22Rv1 (cell line): Measurements from ENCODE around the gene NRP2.

ENCODE experiments used
- ZFX ChIP-seq: fragments of 450-650 bp; IDR thresholded peaks from 2 replicates; pipeline ENCODE4 v1.6.1; 2017; ENCODE audit warnings: antibody characterized with exemption, borderline replicate concordance
- TF ChIP-seq, protein P1 (sequence below): fragments of 450-650 bp; IDR thresholded peaks from 2 replicates; pipeline ENCODE4 v1.5.1; 2017; ENCODE audit warnings: mild to moderate bottlenecking

GRCh38 chr2:205752924-205753323, 70.6 kb downstream of the NRP2 start:
- TF ChIP-seq, protein P1, sequence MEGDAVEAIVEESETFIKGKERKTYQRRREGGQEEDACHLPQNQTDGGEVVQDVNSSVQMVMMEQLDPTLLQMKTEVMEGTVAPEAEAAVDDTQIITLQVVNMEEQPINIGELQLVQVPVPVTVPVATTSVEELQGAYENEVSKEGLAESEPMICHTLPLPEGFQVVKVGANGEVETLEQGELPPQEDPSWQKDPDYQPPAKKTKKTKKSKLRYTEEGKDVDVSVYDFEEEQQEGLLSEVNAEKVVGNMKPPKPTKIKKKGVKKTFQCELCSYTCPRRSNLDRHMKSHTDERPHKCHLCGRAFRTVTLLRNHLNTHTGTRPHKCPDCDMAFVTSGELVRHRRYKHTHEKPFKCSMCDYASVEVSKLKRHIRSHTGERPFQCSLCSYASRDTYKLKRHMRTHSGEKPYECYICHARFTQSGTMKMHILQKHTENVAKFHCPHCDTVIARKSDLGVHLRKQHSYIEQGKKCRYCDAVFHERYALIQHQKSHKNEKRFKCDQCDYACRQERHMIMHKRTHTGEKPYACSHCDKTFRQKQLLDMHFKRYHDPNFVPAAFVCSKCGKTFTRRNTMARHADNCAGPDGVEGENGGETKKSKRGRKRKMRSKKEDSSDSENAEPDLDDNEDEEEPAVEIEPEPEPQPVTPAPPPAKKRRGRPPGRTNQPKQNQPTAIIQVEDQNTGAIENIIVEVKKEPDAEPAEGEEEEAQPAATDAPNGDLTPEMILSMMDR, result no peak
- no peak for TF ChIP-seq ZFX
